ENCODE measurements around the gene BRD1.

DNA sequence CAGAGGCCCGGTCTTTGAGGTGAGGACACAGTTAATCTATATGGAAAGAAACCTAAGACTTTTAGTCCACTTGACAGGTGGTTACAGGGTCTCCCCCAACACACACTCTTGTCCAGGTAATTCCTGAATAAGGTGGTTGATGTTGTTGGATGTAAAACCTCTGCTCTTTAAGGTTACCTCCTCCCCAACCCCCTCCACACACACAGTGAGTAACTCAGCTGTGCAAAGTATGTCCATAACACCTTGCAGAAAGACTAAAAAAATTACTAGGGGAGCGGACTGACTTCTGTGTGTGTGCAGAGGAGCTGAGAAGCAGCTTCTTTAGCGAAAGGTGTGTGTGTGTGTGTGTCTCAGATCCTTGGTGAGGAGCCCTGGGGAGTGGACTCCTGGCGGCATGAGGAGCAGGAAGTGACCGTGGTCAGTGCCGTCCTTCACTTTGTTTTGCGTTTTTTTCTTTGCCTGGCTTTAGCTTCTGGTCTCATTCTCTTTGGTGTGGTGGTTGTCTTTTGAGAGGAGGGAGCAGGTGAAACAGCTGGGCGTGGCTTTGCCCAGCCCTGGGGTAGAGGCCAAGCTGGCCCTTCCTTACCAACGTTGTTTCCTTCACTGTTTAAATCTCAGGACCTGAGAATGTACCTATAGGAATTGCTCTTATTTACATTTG lies 27.7 kb upstream of the BRD1 start:
- TF ChIP-seq HDGF (IDR thresholded peaks at IDR 0.05; ENCODE audit: borderline replicate concordance) (no peak), L3MBTL2 (conservative IDR thresholded peaks at IDR 0.05) (no peak), ZNF384 (IDR thresholded peaks at IDR 0.05) (no peak), FOXM1 (IDR thresholded peaks at IDR 0.05; ENCODE audit: borderline replicate concordance) (no peak), ARNT (IDR thresholded peaks at IDR 0.05) (no peak), ELF4 (IDR thresholded peaks at IDR 0.05) (no peak), SP1 (IDR thresholded peaks at IDR 0.05) (no peak), TARDBP (IDR thresholded peaks at IDR 0.05) (no peak), FOXK2 (IDR thresholded peaks at IDR 0.05) (no peak), BHLHE40 (IDR thresholded peaks at IDR 0.05; ENCODE audit: borderline replicate concordance) (no peak), SUZ12 (IDR thresholded peaks at IDR 0.05) (no peak)
